IMR-90 (cell line): ENCODE data around the gene FAM133A. TPM values are rescaled to one million over a fixed set of nuclear protein-coding genes. Genes with fewer than 3 reads are reported as not detected.

ENCODE experiments used
- ATAC-seq: fragments of 200-7000 bp; cut with Tn5 transposase; 2 replicates; pipeline ENCODE4 v1.9.1; 2020; ENCODE audit warnings: low read depth, mild to moderate bottlenecking, moderate library complexity
- BruUV-seq: library from RNA; stranded (reverse); fragments of 400-500 nt; replicated peaks from 2 replicates; lab custom pipeline; 2021; lab: Mats Ljungman, UMichigan
- CTCF ChIA-PET: fragments of 300-600 bp; formaldehyde crosslinking; extraction: SDS; loops from one replicate; lab custom pipeline; 2021; ENCODE audit warnings: antibody characterized with exemption; lab: Yijun Ruan, JAX
- POLR2A ChIA-PET: fragments of 300-600 bp; sonication (Branson Sonifier 250); formaldehyde crosslinking; loops from one replicate; lab custom pipeline; 2022; ENCODE audit warnings: antibody characterized with exemption; ENCODE audit not compliant: unreplicated experiment; lab: Charles Lee
- DNase-seq: peaks from one replicate; pipeline ENCODE4 v3.0.0; 2013
- H2AFZ ChIP-seq: replicated peaks from 2 replicates; pipeline ENCODE3; 2013; ENCODE audit warnings: low read length, mild to moderate bottlenecking; ENCODE audit not compliant: poor library complexity
- H2AK5ac ChIP-seq: 2 replicates; pipeline ENCODE4 v1.6.1; 2013; ENCODE audit warnings: low read depth, low read length, inconsistent platforms
- H2AK9ac ChIP-seq: replicated peaks from 2 replicates; pipeline ENCODE3; 2013; ENCODE audit warnings: mild to moderate bottlenecking, low read depth, low read length, moderate library complexity; ENCODE audit not compliant: poor library complexity
- H2BK120ac ChIP-seq: 2 replicates; pipeline ENCODE4 v1.6.1; 2013; ENCODE audit warnings: low read depth, low read length, inconsistent platforms
- H2BK15ac ChIP-seq: 3 replicates; pipeline ENCODE4 v1.6.1; 2013; ENCODE audit warnings: low read depth, low read length, inconsistent platforms
- H2BK20ac ChIP-seq: 2 replicates; pipeline ENCODE4 v1.6.1; 2013; ENCODE audit warnings: low read depth, mild to moderate bottlenecking, inconsistent platforms, low read length, moderate library complexity
- H2BK5ac ChIP-seq: 2 replicates; pipeline ENCODE4 v1.6.1; 2013; ENCODE audit warnings: mild to moderate bottlenecking, low read depth, low read length, inconsistent platforms; ENCODE audit not compliant: poor library complexity, severe bottlenecking
- H3K14ac ChIP-seq: replicated peaks from 2 replicates; pipeline ENCODE4 v1.6.1; 2013; ENCODE audit warnings: low read depth, low read length, inconsistent platforms
- H3K18ac ChIP-seq: 2 replicates; pipeline ENCODE4 v1.6.1; 2013; ENCODE audit warnings: low read depth, low read length, control low read depth
- H3K23ac ChIP-seq: 2 replicates; pipeline ENCODE4 v1.6.1; 2013; ENCODE audit warnings: low read depth, low read length, inconsistent platforms
- H3K27ac ChIP-seq: 2 replicates; pipeline ENCODE4 v1.5.1; 2013; ENCODE audit warnings: mild to moderate bottlenecking, control low read depth, low read length; ENCODE audit not compliant: insufficient read depth
- H3K27me3 ChIP-seq: 2 replicates; pipeline ENCODE4 v1.6.1; 2013; ENCODE audit warnings: low read length; ENCODE audit not compliant: control insufficient read depth, insufficient read depth
- H3K36me3 ChIP-seq: 2 replicates; pipeline ENCODE4 v1.6.1; 2013; ENCODE audit warnings: low read length, mixed read lengths; ENCODE audit not compliant: control insufficient read depth, insufficient read depth
- H3K4ac ChIP-seq: 2 replicates; pipeline ENCODE4 v1.6.1; 2013; ENCODE audit warnings: low read depth, low read length, inconsistent platforms
- H3K4me1 ChIP-seq: 2 replicates; pipeline ENCODE4 v1.6.1; 2013; ENCODE audit warnings: low read length, mixed read lengths; ENCODE audit not compliant: control insufficient read depth, insufficient read depth
- H3K4me2 ChIP-seq: 2 replicates; pipeline ENCODE4 v1.6.1; 2013; ENCODE audit warnings: low read depth, mild to moderate bottlenecking, control low read depth, low read length, moderate library complexity
- H3K4me3 ChIP-seq: 2 replicates; pipeline ENCODE4 v1.5.1; 2013; ENCODE audit warnings: low read depth, mild to moderate bottlenecking, control low read depth, low read length, moderate library complexity; ENCODE audit not compliant: insufficient read depth
- H3K56ac ChIP-seq: 2 replicates; pipeline ENCODE4 v1.6.1; 2013; ENCODE audit warnings: low read length, inconsistent platforms; ENCODE audit not compliant: insufficient read depth; ENCODE audit errors: extremely low read depth
- H3K79me1 ChIP-seq, 2 experiments: 2 replicates each; pipeline ENCODE4 v1.6.1; 2013; ENCODE audit warnings: low read length in 2 of 2, inconsistent platforms in 1 of 2, low read depth in 1 of 2
- H3K9ac ChIP-seq: 2 replicates; pipeline ENCODE4 v1.6.1; 2013; ENCODE audit warnings: low read depth, low read length, control low read depth
- H3K9me1 ChIP-seq: 2 replicates; pipeline ENCODE4 v1.6.1; 2013; ENCODE audit warnings: low read length, inconsistent platforms; ENCODE audit not compliant: insufficient read depth
- H3K9me3 ChIP-seq: 2 replicates; pipeline ENCODE4 v1.6.1; 2013; ENCODE audit warnings: low read length; ENCODE audit not compliant: control insufficient read depth, insufficient read depth
- H4K20me1 ChIP-seq: 2 replicates; pipeline ENCODE4 v1.6.1; 2013; ENCODE audit warnings: low read length, inconsistent platforms; ENCODE audit not compliant: insufficient read depth
- H4K5ac ChIP-seq: 2 replicates; pipeline ENCODE4 v1.6.1; 2013; ENCODE audit warnings: mild to moderate bottlenecking, low read depth, low read length, control low read depth
- H4K8ac ChIP-seq, 2 experiments: 2 replicates each; pipeline ENCODE4 v1.6.1; 2013; ENCODE audit warnings: low read depth in 2 of 2, low read length in 2 of 2, control low read depth in 1 of 2, inconsistent platforms in 1 of 2
- H4K91ac ChIP-seq: 2 replicates; pipeline ENCODE4 v1.6.1; 2013; ENCODE audit warnings: low read depth, low read length, inconsistent platforms; ENCODE audit not compliant: insufficient read depth
- BHLHE40 ChIP-seq: fragments of 150-350 bp; IDR thresholded peaks from 2 replicates; pipeline ENCODE4 v1.6.1; 2016; ENCODE audit warnings: mild to moderate bottlenecking, low read depth, low read length
- CEBPB ChIP-seq: IDR thresholded peaks from 2 replicates; pipeline ENCODE4 v1.6.1; 2012; ENCODE audit warnings: low read depth, low read length, improper control_type of control experiment
- FOS ChIP-seq: fragments of 150-350 bp; IDR thresholded peaks from 2 replicates; pipeline ENCODE4 v1.6.1; 2016; ENCODE audit warnings: low read depth, low read length
- MAZ ChIP-seq: IDR thresholded peaks from 2 replicates; pipeline ENCODE4 v1.6.1; 2012; ENCODE audit warnings: low read depth, mild to moderate bottlenecking, low read length, improper control_type of control experiment, moderate library complexity, borderline replicate concordance
- MXI1 ChIP-seq: IDR thresholded peaks from 2 replicates; pipeline ENCODE4 v1.6.1; 2012; ENCODE audit warnings: low read depth, mild to moderate bottlenecking, low read length, moderate library complexity, borderline replicate concordance
- POLR2A ChIP-seq: IDR thresholded peaks from 2 replicates; pipeline ENCODE4 v1.6.1; 2012; ENCODE audit warnings: mild to moderate bottlenecking, low read depth, low read length
- RAD21 ChIP-seq: IDR thresholded peaks from 2 replicates; pipeline ENCODE4 v1.6.1; 2012; ENCODE audit warnings: low read length, improper control_type of control experiment
- RCOR1 ChIP-seq: IDR thresholded peaks from 2 replicates; pipeline ENCODE4 v1.6.1; 2012; ENCODE audit warnings: mild to moderate bottlenecking, low read length, improper control_type of control experiment; ENCODE audit not compliant: insufficient replicate concordance
- RFX5 ChIP-seq: IDR thresholded peaks from 2 replicates; pipeline ENCODE4 v1.8.0; 2012; ENCODE audit warnings: low read depth, mild to moderate bottlenecking, low read length, moderate library complexity
- SMC3 ChIP-seq: fragments of 150-350 bp; IDR thresholded peaks from 2 replicates; pipeline ENCODE4 v1.6.1; 2016; ENCODE audit warnings: low read depth, mild to moderate bottlenecking, antibody characterized with exemption, low read length, moderate library complexity
- WGBS, 2 experiments: methylation state at CpG; one replicate each; pipeline versions ENCODE4 v1.1.5 to v1.1.7; 2013; ENCODE audit warnings: missing lambda C conversion rate in 2 of 2; ENCODE audit not compliant: insufficient read length in 1 of 2; ENCODE audit errors: extremely low coverage in 2 of 2; 5-methylcytosine and 5-hydroxymethylcytosine counted together
- dilution Hi-C: fragments of 300-500 bp; cut with HindIII; formaldehyde crosslinking; loops from one replicate; pipeline ENCODE4 v1.14.3; 2018; ENCODE audit warnings: low sequenced_read_pairs; ENCODE audit not compliant: unreplicated experiment
- in situ Hi-C: fragments of 300-500 bp; cut with MboI; formaldehyde crosslinking; loops from 3 replicates; pipeline ENCODE4 v1.14.3; 2019; ENCODE audit warnings: low sequenced_read_pairs, inconsistent platforms, mixed read lengths
- intact Hi-C: fragments of 100-400 bp; cut with micrococcal nuclease; formaldehyde crosslinking; loops from 2 replicates; pipeline ENCODE4 v1.10.0; 2022
- polyA plus RNA-seq, 3 experiments: library from polyadenylated mRNA; depleted of rRNA; stranded (reverse); fragments of >200 nt; gene quantifications; 2 replicates each; pipeline ENCODE4 v1.2.3, GENCODE V29; 2012; ENCODE audit warnings: low replicate concordance in 1 of 3
- total RNA-seq: library from RNA; depleted of rRNA; stranded (reverse); fragments of >200 nt; gene quantifications from 2 replicates; pipeline ENCODE4 v1.2.3, GENCODE V29; 2012
- TF ChIP-seq, protein P1 (sequence below): conservative IDR thresholded peaks from 2 replicates; pipeline ENCODE4 v1.5.1; 2012; ENCODE audit warnings: mild to moderate bottlenecking, low read depth, low read length, improper control_type of control experiment
- TF ChIP-seq, protein P2 (sequence below): fragments of 150-350 bp; IDR thresholded peaks from 2 replicates; pipeline ENCODE4 v1.6.1; 2017; ENCODE audit warnings: mild to moderate bottlenecking, antibody characterized with exemption, low read length, low read depth
- TF ChIP-seq, protein P3 (sequence below): fragments of 150-350 bp; IDR thresholded peaks from 2 replicates; pipeline ENCODE4 v1.6.1; 2016; ENCODE audit warnings: low read depth, mild to moderate bottlenecking, low read length, moderate library complexity, borderline replicate concordance

The FAM133A gene
- total and polyA plus RNA-seq, 2 of the 4 experiments (the other 2 are of a cell fraction), result under 0.01 TPM; not detected in 1

DNA sequence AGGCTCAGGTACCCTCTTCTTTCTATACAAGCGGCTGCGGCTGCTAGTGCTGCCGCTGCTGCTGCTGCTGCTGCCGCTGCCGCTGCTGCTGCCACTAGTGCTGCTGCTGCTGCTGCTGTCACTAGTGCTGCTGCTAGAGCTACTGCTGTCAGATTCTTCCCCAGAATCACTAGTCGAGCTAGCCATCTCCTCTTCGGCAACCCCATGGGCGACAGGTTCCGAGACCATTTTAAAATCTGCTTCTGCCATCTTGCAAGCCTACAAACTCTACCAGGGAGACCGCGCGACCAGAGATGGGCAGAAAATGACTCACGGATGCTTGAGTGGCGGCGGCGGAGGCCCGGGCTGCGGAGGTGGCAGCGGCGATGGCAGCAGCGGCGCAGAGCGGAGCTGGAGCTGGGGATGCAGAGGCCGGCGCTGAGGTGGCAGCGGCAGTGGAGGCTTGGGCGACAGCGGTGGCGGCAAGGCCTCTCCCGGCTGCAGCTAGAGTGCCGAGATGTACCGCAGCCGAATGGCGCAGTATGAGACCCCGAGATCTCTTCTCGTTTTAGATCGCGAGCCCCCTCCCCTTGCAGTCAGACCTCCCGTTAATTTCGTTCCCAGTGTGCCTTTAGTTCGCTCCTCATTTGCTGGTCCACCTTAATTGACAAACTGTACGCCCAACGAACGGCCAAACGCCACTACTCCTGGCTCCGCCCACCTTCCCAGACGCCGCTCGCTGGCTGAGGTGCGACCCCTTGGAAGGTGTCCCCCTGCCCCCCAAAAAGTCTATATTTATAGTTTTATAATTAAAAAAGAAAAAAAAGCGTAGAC is 744 bp upstream of the FAM133A start, which contains the start of gene NAP1L3 (continued):
- no peak for TF ChIP-seq SMC3

DNA sequence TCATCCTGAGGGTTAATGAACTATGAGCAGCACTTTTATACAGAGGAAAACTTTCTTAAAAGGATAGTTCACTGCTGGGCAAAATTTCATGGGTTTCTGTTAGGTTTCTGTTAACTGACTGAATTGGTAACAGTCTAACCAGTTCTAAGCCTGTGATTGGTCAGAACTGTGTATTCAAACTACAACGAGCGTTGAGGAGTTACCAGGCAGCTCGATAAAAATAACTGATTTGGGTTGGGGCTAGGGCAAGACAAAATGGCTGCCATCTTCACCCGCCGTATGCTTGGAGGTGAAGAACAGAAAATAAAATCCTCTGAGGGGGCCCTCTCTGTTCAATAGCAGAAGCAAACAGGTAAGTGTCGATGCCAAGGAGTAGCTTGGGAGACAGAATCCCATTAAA is 22.0 kb downstream of the FAM133A start:
- Histone ChIP-seq H2AK9ac (no peak overlapping the region), H2BK5ac (no peak overlapping the region), H3K36me3 (no peaks in the 10 kb centered on the region), H4K91ac (no peak overlapping the region), H2AFZ (no peak overlapping the region), H3K9me3 (no peaks in the 10 kb centered on the region), H2BK120ac (no peak overlapping the region), H3K4ac (no peak overlapping the region), H3K56ac (no peak overlapping the region), H2BK15ac (no peak overlapping the region), H2AK5ac (no peak overlapping the region), H3K4me2 (no peak overlapping the region), H4K20me1 (no peaks in the 10 kb centered on the region), H3K4me3 (no peak overlapping the region), H3K79me1 (no peaks in the 10 kb centered on the region), H3K23ac (no peak overlapping the region), H3K9me1 (no peaks in the 10 kb centered on the region), H3K14ac (no peak overlapping the region), H3K27ac (no peak overlapping the region), H3K9ac (no peak overlapping the region), H4K5ac (no peak overlapping the region), H3K27me3 (no peaks in the 10 kb centered on the region), H3K18ac (no peak overlapping the region), H2BK20ac (no peak overlapping the region), H3K4me1 (no peaks in the 10 kb centered on the region), H4K8ac (no peak overlapping the region)
- intact Hi-C loops, result no loop called here
- POLR2A ChIA-PET, result no interaction called here
- BruUV-seq, result no TSS peak
- WGBS, 2 experiments, result no CpG with 5 or more reads among the region's 6 CpGs
- no peak for ATAC-seq
- no peak for DNase-seq
- CTCF ChIA-PET, result no interaction called here
- dilution Hi-C loops, result no loop called here
- in situ Hi-C loops, result no loop called here
- TF ChIP-seq POLR2A (no peak), RAD21 (no peak), MAZ (no peak), FOS (no peak), RCOR1 (no peak), CEBPB (no peak), BHLHE40 (no peak), RFX5 (no peak), MXI1 (no peak)
- TF ChIP-seq, protein P1, sequence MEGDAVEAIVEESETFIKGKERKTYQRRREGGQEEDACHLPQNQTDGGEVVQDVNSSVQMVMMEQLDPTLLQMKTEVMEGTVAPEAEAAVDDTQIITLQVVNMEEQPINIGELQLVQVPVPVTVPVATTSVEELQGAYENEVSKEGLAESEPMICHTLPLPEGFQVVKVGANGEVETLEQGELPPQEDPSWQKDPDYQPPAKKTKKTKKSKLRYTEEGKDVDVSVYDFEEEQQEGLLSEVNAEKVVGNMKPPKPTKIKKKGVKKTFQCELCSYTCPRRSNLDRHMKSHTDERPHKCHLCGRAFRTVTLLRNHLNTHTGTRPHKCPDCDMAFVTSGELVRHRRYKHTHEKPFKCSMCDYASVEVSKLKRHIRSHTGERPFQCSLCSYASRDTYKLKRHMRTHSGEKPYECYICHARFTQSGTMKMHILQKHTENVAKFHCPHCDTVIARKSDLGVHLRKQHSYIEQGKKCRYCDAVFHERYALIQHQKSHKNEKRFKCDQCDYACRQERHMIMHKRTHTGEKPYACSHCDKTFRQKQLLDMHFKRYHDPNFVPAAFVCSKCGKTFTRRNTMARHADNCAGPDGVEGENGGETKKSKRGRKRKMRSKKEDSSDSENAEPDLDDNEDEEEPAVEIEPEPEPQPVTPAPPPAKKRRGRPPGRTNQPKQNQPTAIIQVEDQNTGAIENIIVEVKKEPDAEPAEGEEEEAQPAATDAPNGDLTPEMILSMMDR, result no peak
- TF ChIP-seq, protein P2, sequence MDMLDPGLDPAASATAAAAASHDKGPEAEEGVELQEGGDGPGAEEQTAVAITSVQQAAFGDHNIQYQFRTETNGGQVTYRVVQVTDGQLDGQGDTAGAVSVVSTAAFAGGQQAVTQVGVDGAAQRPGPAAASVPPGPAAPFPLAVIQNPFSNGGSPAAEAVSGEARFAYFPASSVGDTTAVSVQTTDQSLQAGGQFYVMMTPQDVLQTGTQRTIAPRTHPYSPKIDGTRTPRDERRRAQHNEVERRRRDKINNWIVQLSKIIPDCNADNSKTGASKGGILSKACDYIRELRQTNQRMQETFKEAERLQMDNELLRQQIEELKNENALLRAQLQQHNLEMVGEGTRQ, result no peak
- TF ChIP-seq, protein P3, sequence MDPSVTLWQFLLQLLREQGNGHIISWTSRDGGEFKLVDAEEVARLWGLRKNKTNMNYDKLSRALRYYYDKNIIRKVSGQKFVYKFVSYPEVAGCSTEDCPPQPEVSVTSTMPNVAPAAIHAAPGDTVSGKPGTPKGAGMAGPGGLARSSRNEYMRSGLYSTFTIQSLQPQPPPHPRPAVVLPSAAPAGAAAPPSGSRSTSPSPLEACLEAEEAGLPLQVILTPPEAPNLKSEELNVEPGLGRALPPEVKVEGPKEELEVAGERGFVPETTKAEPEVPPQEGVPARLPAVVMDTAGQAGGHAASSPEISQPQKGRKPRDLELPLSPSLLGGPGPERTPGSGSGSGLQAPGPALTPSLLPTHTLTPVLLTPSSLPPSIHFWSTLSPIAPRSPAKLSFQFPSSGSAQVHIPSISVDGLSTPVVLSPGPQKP, result no peak
